ENCODE data around the gene EEF1AKMT1.

Gene EEF1AKMT1

DNA sequence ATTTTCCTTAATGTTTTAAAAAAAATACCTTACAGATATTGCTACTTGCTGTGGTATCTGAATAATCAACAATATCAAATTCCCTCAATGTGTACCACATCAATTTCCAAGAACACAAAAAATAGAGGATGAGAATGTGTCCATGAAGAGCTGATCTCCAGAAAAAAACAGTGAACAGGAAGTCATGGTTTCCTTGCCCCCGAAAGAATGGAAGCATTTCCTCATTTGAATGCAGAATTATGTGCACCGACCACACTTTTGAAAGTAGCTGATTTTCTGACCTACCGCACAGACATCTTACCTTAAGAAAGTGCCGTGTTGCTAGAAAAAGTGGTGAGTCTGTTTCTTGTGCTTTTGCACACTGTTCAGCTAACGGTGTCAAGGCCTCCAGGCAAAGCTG, 13.4 kb upstream of the EEF1AKMT1 start:
- no peak overlapping the region for H3K27ac ChIP-seq (ENCODE audit: low read depth, low read length)
- no peak overlapping the region for H3K4me2 ChIP-seq (ENCODE audit: low read length)
- no peak overlapping the region for H2BK120ac ChIP-seq (ENCODE audit: insufficient read depth, low read length, poor library complexity)
- no peaks in the 10 kb centered on the region for H3K4me1 ChIP-seq (ENCODE audit: control insufficient read depth in 1 of 2, insufficient read depth in 2 of 2, low read length in 2 of 2)
- no peak overlapping the region for H3K14ac ChIP-seq (ENCODE audit: low read length)
- H3K79me1 ChIP-seq (ENCODE audit: low read length): no peaks in the 10 kb centered on the region
- no peak overlapping the region for H3K9ac ChIP-seq (ENCODE audit: low read length)
- no peak overlapping the region for H2BK12ac ChIP-seq (ENCODE audit: low read length)
- no peaks in the 10 kb centered on the region for H3K9me3 ChIP-seq (ENCODE audit: insufficient read depth, low read depth, low read length)
- H3K79me2 ChIP-seq (ENCODE audit: control insufficient read depth, insufficient read depth, low read length, poor library complexity): no peaks in the 10 kb centered on the region
- H3K18ac ChIP-seq (ENCODE audit: low read length): no peak overlapping the region
- no peak overlapping the region for H2AFZ ChIP-seq (ENCODE audit: insufficient read depth, low read length, poor library complexity)
- no peak for DNase-seq
- H3K27me3 ChIP-seq (ENCODE audit: insufficient read depth, low read length): no peaks in the 10 kb centered on the region
- no peak overlapping the region for H2BK5ac ChIP-seq (ENCODE audit: low read depth, low read length, poor library complexity)
- no peak overlapping the region for H4K91ac ChIP-seq (ENCODE audit: low read depth, low read length)
- H4K8ac ChIP-seq (ENCODE audit: low read depth, low read length): no peak overlapping the region
- peaks cover 8 to 12% of the 10 kb centered on the region in 2 experiments for H3K36me3 ChIP-seq (ENCODE audit: control insufficient read depth in 1 of 2, insufficient read depth in 2 of 2, low read length in 2 of 2)
- no peak overlapping the region for H3K4ac ChIP-seq (ENCODE audit: low read depth, low read length)
- H3K23ac ChIP-seq (ENCODE audit: low read length): no peak overlapping the region
- no peak overlapping the region for H3K4me3 ChIP-seq (ENCODE audit: low read depth, low read length)
- H4K12ac ChIP-seq (ENCODE audit: low read depth, low read length): no peak overlapping the region
- no CpG with 5 or more reads among the region's 5 CpGs for WGBS (ENCODE audit: extremely low coverage, insufficient coverage, insufficient read length)
- H2AK5ac ChIP-seq (ENCODE audit: low read length): no peak overlapping the region

DNA sequence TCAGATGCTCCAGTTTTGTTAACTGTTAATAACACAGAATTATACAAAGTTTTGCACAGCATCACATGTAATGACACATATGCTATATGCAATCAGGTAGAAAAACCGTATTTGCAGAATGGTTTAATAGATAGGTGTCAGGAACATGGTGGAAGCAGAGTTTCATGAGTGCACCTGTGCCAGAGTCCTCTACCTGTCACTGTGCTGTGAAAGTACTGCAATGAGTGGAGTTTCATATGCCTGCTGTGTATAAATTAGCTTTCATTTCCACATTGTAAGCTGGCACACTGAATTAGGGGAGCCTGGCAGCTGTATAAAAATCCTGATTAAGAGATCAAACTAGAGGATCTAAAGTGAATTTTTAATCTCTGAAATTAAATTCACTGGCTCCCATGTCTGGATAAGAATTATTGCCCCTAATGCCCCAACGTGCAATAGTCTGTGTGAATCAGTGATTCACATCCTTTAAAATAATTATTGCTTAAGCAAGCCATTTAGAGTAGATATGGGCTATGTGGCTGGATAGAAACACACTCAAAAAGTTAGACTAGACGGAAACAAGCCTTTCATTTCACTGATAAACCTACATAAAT, 8.5 kb upstream of the EEF1AKMT1 start:
- Histone ChIP-seq H3K79me1 (ENCODE audit: low read length) (no peaks in the 10 kb centered on the region), H3K79me2 (ENCODE audit: control insufficient read depth, insufficient read depth, low read length, poor library complexity) (no peaks in the 10 kb centered on the region), H3K4me2 (ENCODE audit: low read length) (no peak overlapping the region), H3K4ac (ENCODE audit: low read depth, low read length) (no peak overlapping the region), H4K12ac (ENCODE audit: low read depth, low read length) (no peak overlapping the region), H3K18ac (ENCODE audit: low read length) (no peak overlapping the region), H2AK5ac (ENCODE audit: low read length) (no peak overlapping the region), H3K27ac (ENCODE audit: low read depth, low read length) (no peak overlapping the region), H4K8ac (ENCODE audit: low read depth, low read length) (no peak overlapping the region), H2AFZ (ENCODE audit: insufficient read depth, low read length, poor library complexity) (no peak overlapping the region), H3K4me3 (ENCODE audit: low read depth, low read length) (no peak overlapping the region), H2BK12ac (ENCODE audit: low read length) (no peak overlapping the region), H3K9me3 (ENCODE audit: insufficient read depth, low read depth, low read length) (no peaks in the 10 kb centered on the region), H3K23ac (ENCODE audit: low read length) (no peak overlapping the region), H3K9ac (ENCODE audit: low read length) (no peak overlapping the region), H2BK120ac (ENCODE audit: insufficient read depth, low read length, poor library complexity) (no peak overlapping the region), H3K36me3 (ENCODE audit: control insufficient read depth in 1 of 2, insufficient read depth in 2 of 2, low read length in 2 of 2) (peaks cover 5% of the 10 kb centered on the region in 2 experiments), H3K4me1 (ENCODE audit: control insufficient read depth in 1 of 2, insufficient read depth in 2 of 2, low read length in 2 of 2) (no peaks in the 10 kb centered on the region), H4K91ac (ENCODE audit: low read depth, low read length) (no peak overlapping the region), H3K14ac (ENCODE audit: low read length) (no peak overlapping the region), H2BK5ac (ENCODE audit: low read depth, low read length, poor library complexity) (no peak overlapping the region), H3K27me3 (ENCODE audit: insufficient read depth, low read length) (no peaks in the 10 kb centered on the region)
- no peak for DNase-seq
- WGBS (ENCODE audit: extremely low coverage, insufficient coverage, insufficient read length): no CpG with 5 or more reads among the region's 3 CpGs

DNA sequence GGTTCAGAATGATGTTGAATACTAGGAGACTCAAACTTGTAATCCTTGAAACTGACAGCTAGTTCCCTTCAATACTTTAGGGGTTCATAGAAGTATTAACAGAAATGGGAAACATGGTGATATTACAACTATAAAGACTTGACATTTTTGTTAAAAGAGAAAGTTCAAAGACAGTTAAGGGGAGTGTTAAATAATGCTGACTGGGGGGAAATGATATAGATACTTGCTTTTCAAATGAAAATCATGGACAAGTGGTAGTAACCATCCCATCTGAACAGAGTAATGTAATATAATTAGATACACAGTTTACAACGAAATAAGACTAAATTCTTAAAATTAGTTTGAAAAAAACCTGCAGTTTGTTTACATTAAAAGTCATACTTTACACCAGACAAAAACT, 6.6 kb upstream of the EEF1AKMT1 start:
- Histone ChIP-seq H4K91ac (ENCODE audit: low read depth, low read length) (no peak overlapping the region), H3K9ac (ENCODE audit: low read length) (no peak overlapping the region), H3K4me3 (ENCODE audit: low read depth, low read length) (no peak overlapping the region), H2BK12ac (ENCODE audit: low read length) (no peak overlapping the region), H4K8ac (ENCODE audit: low read depth, low read length) (no peak overlapping the region), H3K27me3 (ENCODE audit: insufficient read depth, low read length) (no peaks in the 10 kb centered on the region), H3K79me2 (ENCODE audit: control insufficient read depth, insufficient read depth, low read length, poor library complexity) (no peaks in the 10 kb centered on the region), H4K12ac (ENCODE audit: low read depth, low read length) (no peak overlapping the region), H3K4me2 (ENCODE audit: low read length) (no peak overlapping the region), H3K4ac (ENCODE audit: low read depth, low read length) (no peak overlapping the region), H3K14ac (ENCODE audit: low read length) (no peak overlapping the region), H2BK5ac (ENCODE audit: low read depth, low read length, poor library complexity) (no peak overlapping the region), H2BK120ac (ENCODE audit: insufficient read depth, low read length, poor library complexity) (no peak overlapping the region), H3K4me1 (ENCODE audit: control insufficient read depth in 1 of 2, insufficient read depth in 2 of 2, low read length in 2 of 2) (no peaks in the 10 kb centered on the region), H3K23ac (ENCODE audit: low read length) (no peak overlapping the region), H3K36me3 (ENCODE audit: control insufficient read depth in 1 of 2, insufficient read depth in 2 of 2, low read length in 2 of 2) (peaks cover 2 to 3% of the 10 kb centered on the region in 2 experiments), H3K79me1 (ENCODE audit: low read length) (no peaks in the 10 kb centered on the region), H2AK5ac (ENCODE audit: low read length) (no peak overlapping the region), H3K27ac (ENCODE audit: low read depth, low read length) (no peak overlapping the region), H2AFZ (ENCODE audit: insufficient read depth, low read length, poor library complexity) (no peak overlapping the region), H3K18ac (ENCODE audit: low read length) (no peak overlapping the region), H3K9me3 (ENCODE audit: insufficient read depth, low read depth, low read length) (no peaks in the 10 kb centered on the region)
- DNase-seq: no peak
- no CpG with 5 or more reads among the region's 1 CpG for WGBS (ENCODE audit: extremely low coverage, insufficient coverage, insufficient read length)

DNA sequence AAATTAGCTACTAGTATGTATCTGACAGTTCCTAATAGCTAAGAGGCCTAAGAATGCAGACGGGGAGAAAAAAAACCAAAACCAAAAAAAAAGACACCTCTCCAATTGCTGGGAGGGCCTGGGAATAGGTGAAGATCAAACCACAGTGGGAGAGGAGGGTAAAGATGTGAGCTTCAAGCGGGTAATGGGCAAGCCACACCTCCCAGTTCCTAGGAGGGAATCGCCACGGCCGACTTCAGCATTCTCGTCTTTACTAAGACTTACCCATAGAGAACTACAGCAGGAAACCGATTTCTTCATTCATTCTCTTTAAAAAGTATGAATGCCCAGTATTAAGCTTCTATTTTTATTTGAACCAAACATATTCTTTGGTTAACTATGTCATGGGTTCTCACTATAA, 5.6 kb upstream of the EEF1AKMT1 start:
- Histone ChIP-seq H3K79me2 (ENCODE audit: control insufficient read depth, insufficient read depth, low read length, poor library complexity) (no peaks in the 10 kb centered on the region), H3K4me2 (ENCODE audit: low read length) (no peak overlapping the region), H3K14ac (ENCODE audit: low read length) (no peak overlapping the region), H2BK12ac (ENCODE audit: low read length) (no peak overlapping the region), H4K91ac (ENCODE audit: low read depth, low read length) (no peak overlapping the region), H2BK120ac (ENCODE audit: insufficient read depth, low read length, poor library complexity) (no peak overlapping the region), H3K18ac (ENCODE audit: low read length) (no peak overlapping the region), H2AFZ (ENCODE audit: insufficient read depth, low read length, poor library complexity) (no peak overlapping the region), H3K4me3 (ENCODE audit: low read depth, low read length) (no peak overlapping the region), H2AK5ac (ENCODE audit: low read length) (no peak overlapping the region), H2BK5ac (ENCODE audit: low read depth, low read length, poor library complexity) (no peak overlapping the region), H3K9me3 (ENCODE audit: insufficient read depth, low read depth, low read length) (no peaks in the 10 kb centered on the region), H3K23ac (ENCODE audit: low read length) (no peak overlapping the region), H3K4ac (ENCODE audit: low read depth, low read length) (no peak overlapping the region), H4K12ac (ENCODE audit: low read depth, low read length) (no peak overlapping the region), H3K27me3 (ENCODE audit: insufficient read depth, low read length) (no peaks in the 10 kb centered on the region), H3K36me3 (ENCODE audit: control insufficient read depth in 1 of 2, insufficient read depth in 2 of 2, low read length in 2 of 2) (no peaks in the 10 kb centered on the region), H3K27ac (ENCODE audit: low read depth, low read length) (no peak overlapping the region), H3K4me1 (ENCODE audit: control insufficient read depth in 1 of 2, insufficient read depth in 2 of 2, low read length in 2 of 2) (no peaks in the 10 kb centered on the region), H3K79me1 (ENCODE audit: low read length) (no peaks in the 10 kb centered on the region), H3K9ac (ENCODE audit: low read length) (no peak overlapping the region), H4K8ac (ENCODE audit: low read depth, low read length) (no peak overlapping the region)
- no peak for DNase-seq
- no CpG with 5 or more reads among the region's 7 CpGs for WGBS (ENCODE audit: extremely low coverage, insufficient coverage, insufficient read length)

Measured in trophoblast cell (in vitro differentiated cells and primary cell).